ENCODE data around the gene CD276.
"Not testable (repeated sequence)": the region's sequence is repeated elsewhere in the genome, so short reads cannot be mapped to it uniquely, and the experiment has no call there.

Gene CD276

GRCh38 chr15:73722425-73722824, 38.2 kb downstream of the CD276 start:
- DNase-seq (ENCODE audit: low read depth), result no peak
- no peak for TF ChIP-seq CTCF (conservative IDR thresholded peaks at IDR 0.05; ENCODE audit: low read depth, low read length)
- no peak overlapping the region for H3K4me3 ChIP-seq (ENCODE audit: low read length)

- DNase-seq (ENCODE audit: low read depth), result no peak
- no peak for TF ChIP-seq CTCF (conservative IDR thresholded peaks at IDR 0.05; ENCODE audit: low read depth, low read length)
- no peak overlapping the region for H3K4me3 ChIP-seq (ENCODE audit: low read length)
These were observed 39.0 kb downstream of the CD276 start for GRCh38 chr15:73723191-73723590.

GRCh38 chr15:73724212-73724611, 40.0 kb downstream of the CD276 start:
- TF ChIP-seq CTCF (conservative IDR thresholded peaks at IDR 0.05; ENCODE audit: low read depth, low read length), result no peak
- no peak for DNase-seq (ENCODE audit: low read depth)
- H3K4me3 ChIP-seq (ENCODE audit: low read length), result no peak overlapping the region

- TF ChIP-seq CTCF (conservative IDR thresholded peaks at IDR 0.05; ENCODE audit: low read depth, low read length), result no peak
- DNase-seq (ENCODE audit: low read depth), result no peak
These were observed 43.3 kb downstream of the CD276 start for GRCh38 chr15:73727330-73727976.

GRCh38 chr15:73732051-73732450, 47.9 kb downstream of the CD276 start:
- not testable (repeated sequence) for H3K4me3 ChIP-seq (ENCODE audit: low read length)

More at GRCh38 chr15:73727330-73727976, 43.3 kb downstream of the CD276 start:
- H3K4me3 ChIP-seq (ENCODE audit: low read length), result no peak overlapping the region

GRCh38 chr15:73732930-73733329, 48.7 kb downstream of the CD276 start:
- no peak overlapping the region for H3K4me3 ChIP-seq (ENCODE audit: low read length)
- TF ChIP-seq CTCF (conservative IDR thresholded peaks at IDR 0.05; ENCODE audit: low read depth, low read length), result no peak
- no peak for DNase-seq (ENCODE audit: low read depth)

More at GRCh38 chr15:73732051-73732450, 47.9 kb downstream of the CD276 start:
- DNase-seq (ENCODE audit: low read depth), result not testable (repeated sequence)

- no peak for TF ChIP-seq CTCF (conservative IDR thresholded peaks at IDR 0.05; ENCODE audit: low read depth, low read length)
These were observed 53.4 kb downstream of the CD276 start for GRCh38 chr15:73737535-73737934.

More at GRCh38 chr15:73737535-73737934, 53.4 kb downstream of the CD276 start:
- H3K4me3 ChIP-seq (ENCODE audit: low read length), result no peak overlapping the region
- no peak for DNase-seq (ENCODE audit: low read depth)
